GM18508 (cell line): Measurements from ENCODE around the gene EIF5.

Experiments used
- ATAC-seq: cut with Tn5 transposase; IDR thresholded peaks from one replicate; pipeline ENCODE4 v1.9.1; 2021; ENCODE audit warnings: moderate number of reproducible peaks; ENCODE audit not compliant: insufficient read depth, unreplicated experiment

Gene EIF5

DNA sequence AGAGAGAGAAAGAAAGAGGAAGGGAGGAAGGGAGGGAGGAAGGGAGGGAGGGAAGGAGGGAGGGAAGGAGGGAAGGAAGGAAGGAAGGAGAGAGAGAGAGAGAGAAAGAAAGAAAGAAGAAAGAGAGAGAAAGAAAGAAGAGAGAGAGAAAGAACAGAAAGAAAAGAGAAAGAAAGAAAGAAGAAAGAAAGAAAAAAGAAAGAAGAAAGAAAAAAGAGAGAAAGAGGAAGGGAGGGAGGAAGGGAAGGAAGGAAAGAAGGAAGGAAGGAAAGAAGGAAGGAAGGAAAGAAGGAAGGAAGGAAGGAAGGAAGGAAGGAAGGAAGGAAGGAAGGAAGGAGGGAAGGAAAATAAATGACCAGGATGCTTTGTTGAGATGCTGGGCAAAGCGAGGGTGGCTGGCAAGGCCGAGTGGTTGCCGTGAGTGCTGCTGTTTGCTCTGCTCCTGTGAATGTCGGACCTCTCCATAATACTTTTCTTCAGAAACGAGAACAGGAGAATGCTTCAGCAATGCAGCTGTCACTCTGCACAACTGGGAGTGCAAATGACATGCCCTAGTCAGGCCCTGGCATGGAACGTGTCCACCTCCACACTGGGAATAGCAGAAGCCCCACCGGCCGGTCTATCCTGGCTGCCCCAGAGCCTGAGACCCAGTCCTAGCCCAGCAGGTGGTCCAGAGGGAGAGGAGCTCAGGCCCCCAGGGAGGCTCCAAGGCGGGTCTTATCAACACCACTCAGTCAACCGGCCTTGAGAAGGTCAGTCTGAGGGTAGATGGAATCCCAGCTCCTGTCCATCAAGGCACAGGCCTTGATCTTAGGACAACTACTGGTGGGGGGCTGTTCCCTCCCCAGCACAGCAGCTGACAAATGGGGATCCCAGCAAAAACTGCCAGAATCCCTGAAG, 25.1 kb upstream of the EIF5 start:
- no peak for ATAC-seq

- ATAC-seq, result no peak
These were observed 23.4 kb upstream of the EIF5 start for GRCh38 chr14:103310576-103311095.

- no peak for ATAC-seq
These were observed 22.7 kb upstream of the EIF5 start for GRCh38 chr14:103311171-103311997.

DNA sequence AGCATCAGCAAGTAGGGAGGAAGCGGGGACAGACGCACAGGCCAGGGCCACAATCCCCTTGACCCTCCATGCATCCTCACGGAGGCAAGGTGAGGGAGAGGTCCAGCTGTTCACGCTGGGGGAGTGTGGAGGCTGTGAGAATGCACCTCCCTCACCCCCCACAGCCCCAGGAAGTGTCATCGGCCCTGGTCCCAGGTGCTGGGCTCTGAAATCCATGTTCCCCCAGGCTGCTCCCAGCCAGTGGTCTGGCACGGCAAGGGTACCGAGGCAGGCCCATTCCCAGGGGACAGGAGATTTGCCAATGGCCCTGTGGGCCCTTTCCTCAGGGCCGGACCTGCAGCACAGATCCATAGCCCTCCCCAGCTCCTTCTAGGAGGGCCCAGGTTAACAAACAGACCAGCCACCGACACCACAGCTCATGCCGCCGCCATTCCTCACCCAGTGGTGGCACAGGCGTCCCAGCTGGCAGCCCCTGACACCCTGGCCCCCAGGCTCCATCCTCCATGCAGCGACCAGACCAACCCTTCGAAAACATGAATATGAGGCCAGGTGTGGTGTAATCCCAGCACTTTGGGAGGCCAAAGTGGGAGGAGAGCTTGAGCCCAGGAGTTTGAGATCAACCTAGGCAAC, 21.9 kb upstream of the EIF5 start:
- ATAC-seq, result no peak

DNA sequence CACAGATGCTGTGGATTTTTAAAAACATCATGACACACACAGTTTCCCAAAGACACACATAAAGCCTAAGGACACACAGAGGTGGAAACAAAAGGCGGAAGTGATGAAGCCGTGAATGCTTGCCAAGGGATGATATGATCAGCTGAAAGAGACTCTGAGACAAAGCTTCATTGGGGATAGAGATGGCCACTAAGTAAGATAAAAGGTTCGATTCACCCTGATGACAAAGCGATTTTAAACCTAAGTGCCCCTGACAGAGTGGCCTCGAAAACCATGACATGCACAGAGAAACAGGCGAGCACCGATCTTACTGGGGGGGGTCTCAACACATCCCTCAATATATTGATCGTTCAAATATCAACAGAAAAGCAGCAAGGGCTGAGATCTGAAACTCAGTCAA, 20.3 kb upstream of the EIF5 start:
- no peak for ATAC-seq

DNA sequence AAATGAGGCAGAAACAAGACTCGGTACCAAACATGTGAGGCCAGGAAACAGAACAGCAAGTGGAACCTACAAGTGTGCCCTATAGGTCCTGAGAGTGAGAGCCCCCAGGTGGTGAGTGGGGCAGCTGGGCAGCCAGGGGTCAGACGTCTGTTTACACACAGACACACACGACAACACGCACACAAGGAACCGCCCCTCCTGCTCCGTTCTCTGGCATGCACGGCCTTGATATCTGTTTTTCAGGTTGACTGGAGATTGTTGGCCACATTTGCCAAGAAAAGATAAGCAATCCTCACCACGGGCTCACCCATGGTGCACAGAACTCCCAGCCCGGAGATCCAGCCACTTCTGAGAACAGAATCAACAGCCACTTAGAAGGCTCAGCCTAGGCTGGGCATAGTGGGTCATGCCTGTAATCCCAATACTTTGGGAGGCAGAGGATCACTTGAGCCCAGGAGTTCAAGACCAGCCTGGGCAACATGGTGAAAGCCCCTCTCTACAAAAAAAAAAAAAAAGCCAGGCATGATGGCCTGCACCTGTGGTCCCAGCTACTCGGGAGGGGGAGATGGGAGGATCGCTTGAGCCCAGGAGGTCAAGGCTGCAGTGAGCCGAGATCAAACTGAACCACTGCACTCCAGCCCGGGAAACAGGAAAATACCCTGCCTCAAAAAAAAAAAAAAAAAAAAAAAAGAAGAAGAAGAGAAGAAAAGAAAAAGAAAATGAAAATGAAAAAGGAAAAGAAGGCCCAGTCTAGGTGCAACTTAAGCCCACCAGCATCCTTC, 19.4 kb upstream of the EIF5 start:
- ATAC-seq, result no peak

DNA sequence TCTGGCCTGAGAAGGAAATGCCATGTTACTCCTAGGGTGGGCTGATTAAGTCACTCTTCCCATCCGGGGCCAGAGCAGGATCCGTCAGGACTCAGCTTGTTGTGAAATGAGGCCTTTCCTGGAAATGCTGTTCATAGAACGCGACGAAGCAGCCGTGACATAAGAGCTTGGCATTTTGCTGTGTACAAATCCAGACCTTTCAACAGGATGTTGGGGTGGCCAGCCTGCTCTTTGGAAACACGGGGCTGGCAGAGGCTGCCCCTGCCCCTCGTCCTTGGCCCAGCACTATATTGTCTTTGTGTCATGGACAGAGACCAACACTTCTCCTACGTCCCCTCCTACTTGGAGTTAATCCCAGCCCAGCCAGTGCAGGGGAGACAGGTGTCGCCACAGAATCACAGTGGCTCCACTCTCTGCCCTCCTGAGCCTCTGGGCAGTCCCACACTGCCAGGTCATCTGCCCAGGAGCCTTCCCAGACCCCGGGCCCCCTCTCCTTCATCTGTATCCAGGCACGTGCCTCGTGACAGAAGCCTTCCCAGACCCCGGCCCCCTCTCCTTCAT, 18.6 kb upstream of the EIF5 start:
- no peak for ATAC-seq

DNA sequence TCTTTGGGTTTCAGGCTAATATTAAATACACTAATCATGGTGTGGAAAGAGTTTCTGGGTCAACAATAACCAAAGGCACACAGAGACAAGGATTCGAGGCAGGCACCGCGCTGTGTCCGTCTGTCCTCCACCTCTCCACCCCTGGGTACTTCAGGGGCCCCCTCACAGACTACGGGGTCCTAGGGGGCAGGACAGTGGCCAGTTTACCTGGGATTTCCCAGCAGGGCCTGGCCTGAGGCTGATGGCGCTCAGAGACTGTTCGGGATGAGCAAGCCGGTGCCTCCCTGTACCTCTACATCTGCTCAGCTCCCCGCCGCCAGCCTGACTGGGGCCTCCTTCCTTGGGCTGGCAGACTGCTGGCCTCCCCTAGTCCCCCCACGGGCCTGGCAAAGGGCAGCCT, 18.1 kb upstream of the EIF5 start:
- no peak for ATAC-seq

GRCh38 chr14:103316721-103317121, 17.3 kb upstream of the EIF5 start:
- ATAC-seq, result no peak

GRCh38 chr14:103317251-103317650, 16.8 kb upstream of the EIF5 start:
- ATAC-seq, result no peak

- ATAC-seq, result no peak
These were observed 16.0 kb upstream of the EIF5 start for GRCh38 chr14:103317976-103318580.

- ATAC-seq, result no peak
These were observed 15.2 kb upstream of the EIF5 start for GRCh38 chr14:103318750-103319419.

- no peak for ATAC-seq
These were observed 14.6 kb upstream of the EIF5 start for GRCh38 chr14:103319422-103319821.

GRCh38 chr14:103326078-103326477, 8.0 kb upstream of the EIF5 start:
- ATAC-seq, result no peak

DNA sequence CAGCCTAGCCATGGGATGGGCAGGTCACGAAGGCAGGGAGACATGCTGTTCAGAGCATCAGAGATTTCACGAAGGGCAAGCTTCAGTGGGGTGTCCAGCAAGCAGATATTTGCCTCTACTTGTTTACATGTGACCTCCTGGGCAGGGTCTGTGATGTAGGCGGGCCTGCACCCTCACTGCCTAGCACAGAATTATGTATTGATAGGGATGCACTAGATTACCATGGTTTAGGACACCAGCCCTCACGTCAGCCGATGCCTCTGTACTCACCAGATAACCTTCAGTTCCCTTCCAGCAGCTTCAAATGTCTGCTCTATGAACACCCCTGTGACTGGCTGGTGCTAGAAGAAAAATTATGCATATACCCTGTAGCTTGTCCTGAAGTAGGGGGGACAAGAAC, 5.1 kb upstream of the EIF5 start:
- ATAC-seq, result no peak

DNA sequence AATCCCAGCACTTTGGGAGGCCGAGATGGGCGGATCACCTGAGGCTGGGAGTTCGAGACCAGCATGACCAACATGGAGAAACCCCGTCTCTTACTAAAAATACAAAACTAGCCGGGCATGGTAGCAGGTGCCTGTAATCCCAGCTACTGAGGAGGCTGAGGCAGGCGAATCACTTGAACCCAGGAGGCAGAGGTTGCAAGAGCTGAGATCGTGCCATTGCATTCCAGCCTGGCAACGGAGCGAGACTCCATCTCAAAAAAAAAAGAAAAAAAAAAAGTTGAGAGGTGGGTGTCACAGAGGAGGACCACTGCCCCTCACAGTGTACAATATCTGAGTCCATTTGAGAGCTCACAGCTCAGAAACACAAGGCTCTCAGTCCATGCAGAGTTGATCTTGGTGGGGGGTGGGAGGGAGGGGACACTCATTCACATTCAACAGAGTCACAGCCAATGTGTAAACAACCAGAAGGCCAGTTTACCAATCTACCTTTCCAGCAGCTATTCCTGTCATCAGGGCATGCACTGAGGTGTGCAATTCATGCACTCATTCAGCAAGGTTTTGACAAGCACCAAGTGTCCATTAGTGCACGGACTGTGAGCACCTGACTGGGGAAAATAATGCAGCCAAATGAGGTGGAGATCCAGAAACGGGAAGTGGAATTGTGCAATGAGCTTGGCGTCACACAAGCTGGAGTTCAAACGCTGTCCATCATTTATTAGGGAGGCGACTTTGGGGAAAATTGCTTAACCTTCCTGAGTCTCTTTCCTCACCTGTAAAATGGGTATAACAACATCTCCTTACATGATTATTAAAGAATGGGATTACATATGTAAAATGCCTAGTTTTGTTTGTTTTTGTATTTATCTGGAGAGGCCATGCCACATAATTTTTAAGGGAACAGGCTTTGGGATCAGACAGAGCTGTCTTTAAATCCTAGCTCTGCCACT, 4.4 kb upstream of the EIF5 start:
- no peak for ATAC-seq

- ATAC-seq, result no peak
These were observed 3.5 kb upstream of the EIF5 start for GRCh38 chr14:103330536-103330935.
